Measurements from ENCODE around the gene GSK3B. TPM values are rescaled to one million over a fixed set of nuclear protein-coding genes. Genes with fewer than 3 reads are reported as not detected.

The GSK3B gene
- total and polyA plus RNA-seq, 2 experiments from 2014 or later = 29.0 to 45.3 TPM

- TF ChIP-seq ZNF462 (CRISPR knock-in tag; IDR thresholded peaks at IDR 0.05) (no peak), NANOG (IDR thresholded peaks at IDR 0.05; ENCODE audit: borderline replicate concordance) (no peak), ZNF114 (CRISPR knock-in tag; IDR thresholded peaks at IDR 0.05) (no peak), ZNF331 (CRISPR knock-in tag; IDR thresholded peaks at IDR 0.05; ENCODE audit: low read depth) (no peak)
Measured at GRCh38 chr3:119870512-119870911, 223.7 kb downstream of the GSK3B start (continued).

GRCh38 chr3:119864476-119864875 is 229.8 kb downstream of the GSK3B start:
- peaks cover 2% of the 10 kb centered on the region for H3K27me3 Mint-ChIP-seq (ENCODE audit: insufficient read depth, low read depth, poor library complexity)
- H3K9me3 Mint-ChIP-seq = no peaks in the 10 kb centered on the region
- no peak overlapping the region for H3K27ac ChIP-seq (ENCODE audit: low read depth)
- DNase-seq (ENCODE audit: low spot score) = no peak
- no peak for ATAC-seq
- H3K36me3 ChIP-seq (ENCODE audit: insufficient read depth) = peaks cover 10% of the 10 kb centered on the region
- no peaks in the 10 kb centered on the region; the same call in 1 of the 2 replicates for H3K79me2 ChIP-seq (replicated peaks; ENCODE audit: insufficient read depth)
- H3K27me3 ChIP-seq (ENCODE audit: insufficient read depth) = no peaks in the 10 kb centered on the region
- no peak overlapping the region for H3K4me3 Mint-ChIP-seq
- peaks cover 29% of the 10 kb centered on the region for H3K36me3 Mint-ChIP-seq (ENCODE audit: low read depth)
- no peaks in the 10 kb centered on the region for H4K20me1 ChIP-seq (replicated peaks; ENCODE audit: insufficient read depth)
- no peaks in the 10 kb centered on the region for H3F3A ChIP-seq (replicated peaks; ENCODE audit: low read depth)
- no peak overlapping the region for H3K4me2 ChIP-seq
- H3K27ac Mint-ChIP-seq = no peak overlapping the region
- H3K4me1 Mint-ChIP-seq = no peaks in the 10 kb centered on the region
- no peak overlapping the region for H2AFZ ChIP-seq
- no peak overlapping the region for H3K4me3 ChIP-seq
- H3K9me2 ChIP-seq (ENCODE audit: insufficient read depth) = no peaks in the 10 kb centered on the region
- no peaks in the 10 kb centered on the region for H3K4me1 ChIP-seq (ENCODE audit: insufficient read depth)
- TF ChIP-seq REST (IDR thresholded peaks at IDR 0.05; ENCODE audit: unreplicated experiment) (no peak), POLR2AphosphoS5 (IDR thresholded peaks at IDR 0.05; ENCODE audit: low read depth) (no peak), EZH2phosphoT487 (IDR thresholded peaks at IDR 0.05; ENCODE audit: unreplicated experiment) (no peak), ZNF114 (CRISPR knock-in tag; IDR thresholded peaks at IDR 0.05) (no peak), EZH2 (IDR thresholded peaks at IDR 0.05; ENCODE audit: low read depth, unreplicated experiment) (no peak), STAT1 (IDR thresholded peaks at IDR 0.05; ENCODE audit: unreplicated experiment) (no peak), JUNB (IDR thresholded peaks at IDR 0.05; ENCODE audit: unreplicated experiment) (no peak), ETS1 (IDR thresholded peaks at IDR 0.05) (no peak), ZNF331 (CRISPR knock-in tag; IDR thresholded peaks at IDR 0.05; ENCODE audit: low read depth) (no peak)

All from GM23338 (cell line).